HuH-7 (cell line): Measurements from ENCODE around the gene RPS6KA5.
A peak's percentile ranks its signal among the peaks of the same experiment; 100 is the strongest.

Source experiments
- DNase-seq: peaks from one replicate; pipeline ENCODE4 v3.0.0; 2011; ENCODE audit warnings: low spot score

Gene RPS6KA5

DNA sequence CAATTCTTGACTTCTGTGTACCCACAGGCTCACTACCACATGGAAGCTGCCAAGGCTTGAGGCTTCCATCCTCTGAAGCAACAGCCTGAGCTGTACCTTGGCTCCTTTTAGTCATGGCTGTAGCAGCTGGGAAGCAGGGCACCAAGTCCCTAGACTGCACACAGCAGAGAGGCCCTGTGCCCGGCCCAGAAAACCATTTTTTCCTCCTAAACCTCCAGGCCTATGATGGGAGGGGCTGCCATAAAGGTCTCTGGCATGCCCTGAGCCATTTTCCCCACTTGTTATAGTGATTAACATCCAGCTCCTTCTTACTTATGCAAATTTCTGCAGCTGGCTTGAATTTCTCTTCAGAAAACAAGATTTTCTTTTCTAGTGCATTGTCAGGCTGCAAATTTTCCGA, 121.8 kb downstream of the RPS6KA5 start:
- no peak for DNase-seq

DNA sequence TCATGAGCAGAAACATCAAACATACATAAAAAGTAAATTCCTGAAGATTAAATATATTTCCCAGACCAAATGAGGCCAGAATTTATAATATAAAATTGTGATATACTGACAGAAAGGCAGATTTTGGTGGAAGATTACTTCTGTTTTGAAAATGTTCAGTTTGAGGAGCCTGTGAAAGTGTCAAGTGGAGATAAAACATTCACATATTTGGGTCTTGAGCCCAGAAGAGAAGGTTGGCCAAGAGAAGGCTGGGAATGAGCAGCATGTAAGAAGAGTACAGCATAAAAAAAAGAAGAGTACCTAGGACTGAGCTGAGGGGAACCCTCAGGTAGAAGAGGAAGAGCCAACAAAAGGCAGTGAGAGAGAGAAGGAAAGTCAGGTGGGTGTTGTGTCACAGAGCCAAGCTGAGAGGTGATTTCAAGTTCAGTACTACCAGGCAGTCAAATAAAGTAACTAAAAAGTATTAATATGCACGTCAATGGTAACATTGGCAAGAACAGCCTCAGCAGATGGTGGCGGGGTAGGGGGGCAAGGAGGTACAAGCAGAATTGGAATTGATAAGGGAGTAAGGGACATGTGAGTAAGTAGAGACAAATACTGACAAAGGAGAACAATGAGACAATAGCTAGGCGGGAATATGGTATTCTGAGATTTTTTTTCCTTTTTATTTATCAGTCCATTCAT, 123.5 kb downstream of the RPS6KA5 start:
- no peak for DNase-seq

DNA sequence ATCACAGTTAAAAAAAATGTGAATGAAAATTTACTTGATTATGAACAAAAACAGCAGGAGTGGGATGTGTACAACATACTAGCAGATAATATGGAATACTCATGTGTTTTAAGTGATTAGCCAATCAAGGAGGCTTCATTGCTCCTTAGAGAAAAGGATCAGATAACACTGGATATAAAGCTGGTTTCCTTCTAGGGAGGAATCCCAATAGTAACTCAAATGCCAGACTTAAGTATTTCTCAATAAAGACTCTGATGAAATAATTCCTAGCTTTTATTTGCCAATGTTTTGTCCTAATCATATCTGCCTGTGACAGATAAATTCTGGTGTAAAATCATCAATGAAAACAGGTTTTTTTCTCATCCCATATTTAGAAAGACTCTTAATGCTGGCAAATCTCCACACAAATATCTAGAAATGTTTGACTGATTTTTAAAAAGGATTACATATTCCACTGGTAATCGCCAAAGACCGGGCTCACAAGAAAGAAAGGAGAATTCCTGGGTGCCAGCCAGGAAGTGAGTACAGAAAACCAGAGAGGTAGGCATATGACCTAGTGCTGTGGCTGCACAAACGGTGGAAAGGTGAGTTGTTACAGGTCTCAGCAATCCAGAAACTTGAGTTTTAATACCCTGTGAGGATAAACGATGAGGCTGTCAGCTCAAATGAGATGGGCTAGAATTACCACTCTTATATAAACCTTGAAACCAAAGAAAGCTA, 135.7 kb downstream of the RPS6KA5 start:
- DNase-seq: no peak

DNA sequence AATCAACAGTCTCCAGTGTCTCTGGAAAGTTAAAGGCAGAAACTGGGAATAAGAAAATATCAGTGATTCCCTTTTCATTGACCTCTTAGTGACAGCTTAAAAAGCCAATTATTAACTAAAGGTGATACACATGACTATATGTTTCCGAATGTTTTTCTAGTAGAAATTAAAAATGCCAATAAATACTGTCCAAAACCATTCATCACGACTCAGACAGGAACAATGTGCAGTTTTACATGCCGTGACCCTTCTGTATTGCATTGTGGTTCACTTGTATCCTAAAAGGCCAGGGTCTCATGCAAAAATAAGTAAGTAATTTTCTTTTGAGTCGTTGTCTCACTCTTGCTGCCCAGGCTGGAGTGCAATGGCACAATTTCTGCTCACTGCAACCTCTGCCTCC, 138.3 kb downstream of the RPS6KA5 start:
- DNase-seq: no peak

DNA sequence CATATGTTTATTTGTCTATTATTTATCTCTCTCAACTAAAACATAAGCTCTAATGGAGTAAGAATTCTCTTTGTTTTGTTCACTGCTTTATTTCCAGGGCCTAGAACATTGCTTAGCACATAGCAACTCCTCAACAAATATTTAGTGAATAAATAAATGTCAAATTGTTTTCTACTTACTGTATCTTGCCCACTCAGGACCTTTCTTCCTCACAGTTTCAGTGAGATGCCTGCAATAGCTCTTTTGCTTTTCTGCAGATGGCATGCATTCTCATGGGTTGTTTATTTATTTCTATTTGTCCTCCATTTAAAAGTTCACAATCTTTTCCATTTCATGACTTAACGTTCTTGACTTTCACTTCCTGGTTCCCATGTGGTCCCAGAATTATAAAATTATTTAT, 149.3 kb downstream of the RPS6KA5 start:
- no peak for DNase-seq

DNA sequence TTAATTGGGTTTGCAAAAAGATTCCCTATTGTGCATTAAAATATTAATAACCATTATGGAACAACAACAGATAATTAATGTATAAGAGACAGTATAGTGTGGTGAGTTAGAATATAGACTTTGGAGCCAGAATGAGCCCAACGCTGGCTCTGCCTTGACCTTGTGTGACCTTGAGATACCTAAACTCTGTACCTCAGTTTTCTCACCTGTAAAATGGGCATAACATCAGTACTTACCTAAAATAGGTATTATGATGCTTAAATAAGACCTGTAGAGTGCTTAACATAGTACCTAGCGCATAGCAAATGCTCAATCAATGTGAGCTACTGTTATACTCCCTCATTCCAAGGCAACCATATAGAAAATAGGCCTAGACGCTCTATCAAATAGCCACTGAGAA, 153.3 kb downstream of the RPS6KA5 start:
- no peak for DNase-seq

DNA sequence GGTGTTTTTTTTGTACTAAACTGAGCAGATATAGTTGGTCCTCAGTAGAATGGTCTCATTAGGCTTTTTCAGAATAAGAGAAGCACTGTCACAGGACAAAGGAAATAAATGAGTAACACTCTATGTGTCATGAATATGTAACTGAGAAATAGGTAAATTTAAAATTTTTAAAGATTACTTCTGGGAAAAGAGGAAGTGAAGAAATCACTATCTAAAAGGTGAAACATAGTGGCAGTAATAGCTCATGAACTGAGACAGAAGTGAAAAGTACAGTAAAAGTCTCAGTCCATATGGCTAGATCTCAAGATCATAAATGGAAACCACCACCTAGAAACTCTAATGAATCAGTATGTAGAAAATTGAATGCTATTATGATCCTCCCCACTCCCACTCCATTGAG, 154.9 kb downstream of the RPS6KA5 start:
- no peak for DNase-seq

DNA sequence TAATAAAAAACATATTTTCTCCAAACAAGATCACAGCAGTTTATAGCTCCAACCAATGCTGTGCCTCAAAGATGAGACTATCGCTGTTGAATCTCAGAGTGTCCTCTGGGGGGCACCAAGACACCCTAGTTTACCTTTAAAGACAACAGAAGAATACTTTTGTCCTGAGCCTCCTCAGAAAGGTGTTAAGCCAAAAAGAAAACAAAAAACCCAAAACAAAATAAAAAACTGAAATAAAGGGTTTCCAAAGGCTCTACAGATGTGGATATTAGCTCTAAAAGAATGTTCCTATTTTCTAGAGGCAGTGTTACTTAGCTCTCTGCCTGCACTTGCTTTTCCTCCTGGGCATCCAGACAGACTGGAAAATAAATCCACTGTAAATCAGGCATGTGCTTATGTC, 157.3 kb downstream of the RPS6KA5 start:
- DNase-seq: peak; percentile 19

DNA sequence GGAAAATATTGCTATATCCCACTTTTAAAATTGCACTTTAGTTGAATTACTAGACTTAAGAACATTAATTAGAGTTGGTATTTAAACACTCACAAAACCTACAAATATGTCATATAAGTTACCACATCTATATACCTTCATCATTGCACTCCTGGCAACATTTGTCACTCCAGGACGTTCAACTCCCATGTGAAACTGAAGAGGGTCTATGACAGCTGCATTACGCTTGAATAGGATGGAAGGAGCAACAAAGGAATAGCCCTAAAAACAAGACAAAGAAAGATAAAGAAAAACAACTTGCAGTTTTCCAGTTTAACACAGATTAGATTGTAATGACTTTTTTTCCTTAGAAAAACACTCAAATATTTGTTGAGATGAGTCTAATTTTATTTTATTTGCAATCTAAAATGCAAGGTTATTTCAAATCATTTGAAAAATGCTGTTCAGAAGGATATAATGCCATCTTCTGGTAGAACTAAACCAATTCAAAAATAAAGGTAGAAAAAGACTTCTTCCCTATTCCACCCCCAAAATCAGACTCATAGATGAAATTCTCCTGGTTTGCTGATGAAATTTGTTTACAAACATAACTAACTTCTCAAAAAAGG, 159.9 kb downstream of the RPS6KA5 start:
- DNase-seq: no peak

DNA sequence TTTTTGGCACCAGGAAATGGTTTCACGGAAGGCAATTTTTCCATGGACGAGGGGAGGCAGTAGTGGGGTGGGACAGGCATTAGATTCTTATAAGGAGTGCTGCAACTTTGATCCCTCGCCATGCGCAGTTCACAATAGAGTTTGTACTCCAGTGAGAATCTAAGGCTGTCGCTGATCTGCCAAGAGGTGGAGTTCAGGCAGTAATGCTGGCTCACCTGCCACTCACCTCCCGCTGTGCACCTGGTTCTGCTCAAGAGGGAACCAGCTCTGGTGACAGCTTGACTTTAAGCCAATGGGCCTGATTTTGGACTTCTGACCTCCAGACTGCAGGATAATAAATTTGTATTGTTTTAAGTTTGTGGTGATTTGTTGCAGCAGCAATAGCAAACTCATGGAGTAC, 163.4 kb downstream of the RPS6KA5 start:
- DNase-seq: no peak

DNA sequence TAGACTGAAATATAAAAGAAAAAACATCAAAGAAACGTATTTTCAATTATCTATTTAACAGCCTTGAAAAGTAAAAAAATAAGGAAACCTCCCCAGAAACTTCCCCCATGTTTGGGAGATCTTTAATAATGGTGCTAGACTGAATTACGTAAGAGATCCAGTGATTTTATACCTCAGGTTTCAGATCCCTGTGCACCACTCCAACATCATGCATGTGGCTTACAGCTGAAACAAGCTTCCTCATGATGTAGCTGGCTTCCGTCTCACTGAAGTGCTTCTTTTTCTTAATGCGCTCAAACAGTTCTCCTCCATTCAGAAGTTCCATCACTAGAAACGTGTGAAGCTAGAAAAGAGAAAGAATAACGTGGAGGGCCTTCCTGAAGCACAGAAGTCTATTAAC, 166.2 kb downstream of the RPS6KA5 start:
- no peak for DNase-seq

DNA sequence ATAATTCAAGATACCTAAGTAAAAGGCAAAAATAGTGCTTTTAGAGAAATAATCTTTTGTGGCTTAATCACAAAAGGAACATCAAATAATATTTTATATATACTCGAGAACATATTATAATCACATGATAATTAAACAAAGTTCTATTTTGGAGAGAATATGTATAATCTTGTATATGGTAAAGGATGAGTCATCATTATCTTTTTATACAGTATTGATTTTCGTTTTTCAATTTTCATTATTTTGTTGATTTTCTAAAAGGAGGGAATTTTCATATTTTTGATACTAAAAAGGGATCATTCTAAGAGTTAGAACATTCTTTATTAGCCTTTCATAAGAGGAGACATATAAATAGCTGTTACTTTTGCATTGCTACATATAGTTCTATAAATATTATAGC, 166.9 kb downstream of the RPS6KA5 start:
- DNase-seq: no peak

DNA sequence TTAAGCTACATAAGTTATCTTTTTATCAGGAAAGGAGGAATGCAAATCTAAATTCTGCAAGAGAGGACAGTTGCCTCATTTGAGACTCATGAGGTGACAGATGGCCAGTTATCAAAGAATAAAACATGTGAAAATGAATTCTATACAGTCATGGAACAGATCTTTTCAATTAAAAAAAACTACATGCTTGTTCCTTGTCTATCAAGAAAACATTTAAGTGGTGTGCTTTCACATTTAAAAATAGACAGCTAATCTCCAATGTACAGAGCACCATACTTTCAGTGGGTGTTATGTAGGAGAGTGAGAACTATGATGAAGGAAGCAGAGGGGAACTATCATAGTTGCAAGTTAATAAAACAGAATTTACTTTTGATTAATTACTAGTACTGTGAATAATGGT, 167.5 kb downstream of the RPS6KA5 start:
- no peak for DNase-seq

DNA sequence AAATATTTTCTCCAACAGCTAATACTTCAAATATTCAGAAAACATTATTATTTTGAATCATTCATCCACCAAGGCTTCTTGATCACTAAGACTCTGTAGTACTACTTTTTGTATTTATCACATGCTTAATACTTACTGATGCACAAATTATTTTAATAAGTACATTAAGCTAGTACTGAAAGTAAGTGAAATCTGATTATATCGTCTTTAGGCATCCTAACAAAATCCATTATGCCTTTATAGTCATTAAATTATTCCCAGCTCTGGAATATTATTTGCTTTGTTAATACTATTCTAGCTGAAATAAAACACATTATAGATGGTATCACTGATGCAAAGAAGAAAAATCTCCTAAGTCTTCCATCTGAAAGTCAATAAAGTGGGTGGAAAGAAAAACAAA, 169.1 kb downstream of the RPS6KA5 start:
- DNase-seq: no peak

DNA sequence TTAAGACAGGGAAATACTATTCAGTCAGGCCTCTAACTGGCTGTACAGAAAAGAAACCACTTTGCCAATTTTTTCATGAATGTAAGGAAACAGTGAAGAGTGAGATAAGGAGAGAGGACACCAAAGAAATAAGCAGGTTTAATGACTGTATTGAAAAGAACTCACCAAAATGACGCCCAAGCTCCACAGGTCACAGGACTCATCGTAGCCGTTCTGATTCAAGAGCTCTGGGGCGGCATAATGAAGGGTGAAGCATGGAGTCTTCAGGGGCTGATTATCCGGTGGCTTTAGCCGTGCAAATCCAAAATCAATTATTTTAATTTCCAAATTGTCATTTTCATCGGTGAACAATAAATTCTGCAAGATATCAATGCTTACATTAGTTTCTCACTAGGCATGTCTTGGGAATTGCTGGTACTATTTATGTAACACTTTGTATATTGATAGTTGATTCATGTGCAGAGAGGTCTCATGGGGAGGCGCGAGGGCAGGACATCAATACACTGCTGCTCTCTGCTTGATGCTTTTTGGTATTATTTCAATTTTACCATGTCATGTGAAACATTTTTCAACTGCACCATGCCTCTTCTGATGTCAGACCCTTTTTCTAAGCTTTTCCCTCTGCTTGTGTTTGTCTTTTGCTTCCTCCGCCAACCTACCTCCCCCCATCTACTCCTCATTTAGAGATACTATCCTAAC, 170.0 kb downstream of the RPS6KA5 start:
- no peak for DNase-seq

DNA sequence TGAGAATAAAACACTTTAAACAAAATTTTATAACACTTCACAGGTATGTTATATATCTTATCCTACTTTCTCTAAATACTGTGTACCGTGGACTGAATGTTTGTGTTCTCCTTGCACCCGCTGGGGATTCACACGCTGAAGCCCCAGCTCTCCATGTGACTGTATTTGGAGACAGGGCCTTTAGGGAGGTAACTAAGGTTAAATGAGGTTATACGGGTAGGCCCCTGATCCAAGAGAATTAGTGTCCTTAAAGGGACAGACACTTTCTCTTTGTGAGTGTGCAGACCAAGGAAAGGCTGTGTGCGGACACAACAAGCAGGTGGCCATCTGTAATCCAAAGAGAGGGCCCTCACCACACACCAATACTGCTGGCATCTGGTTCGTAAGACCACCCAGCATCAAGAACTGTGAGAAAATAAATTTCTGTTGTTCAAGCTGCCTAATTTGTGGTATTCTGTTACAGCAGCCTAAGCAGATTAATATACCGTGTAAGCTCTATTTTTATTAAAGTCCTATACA, 174.1 kb downstream of the RPS6KA5 start:
- no peak for DNase-seq

DNA sequence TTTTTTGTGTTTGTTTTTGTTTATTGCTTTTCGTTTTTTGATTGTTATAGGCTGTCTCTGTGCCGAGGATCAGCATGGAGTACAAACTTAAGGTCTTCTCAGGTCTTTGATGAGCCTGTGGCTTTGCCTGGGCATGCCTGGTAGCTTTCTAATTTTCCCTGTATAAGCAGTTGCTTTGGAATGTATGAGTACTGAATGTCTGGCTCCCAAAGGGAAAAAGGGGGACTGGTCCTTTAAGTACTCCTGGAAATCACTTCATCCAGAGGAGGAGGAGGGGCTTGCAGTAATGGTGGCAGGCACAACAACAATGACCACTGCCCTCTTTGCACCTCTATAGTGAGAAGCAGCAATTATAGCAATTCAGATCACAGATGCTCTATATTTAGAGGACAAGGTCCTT, 176.7 kb downstream of the RPS6KA5 start:
- DNase-seq: no peak

DNA sequence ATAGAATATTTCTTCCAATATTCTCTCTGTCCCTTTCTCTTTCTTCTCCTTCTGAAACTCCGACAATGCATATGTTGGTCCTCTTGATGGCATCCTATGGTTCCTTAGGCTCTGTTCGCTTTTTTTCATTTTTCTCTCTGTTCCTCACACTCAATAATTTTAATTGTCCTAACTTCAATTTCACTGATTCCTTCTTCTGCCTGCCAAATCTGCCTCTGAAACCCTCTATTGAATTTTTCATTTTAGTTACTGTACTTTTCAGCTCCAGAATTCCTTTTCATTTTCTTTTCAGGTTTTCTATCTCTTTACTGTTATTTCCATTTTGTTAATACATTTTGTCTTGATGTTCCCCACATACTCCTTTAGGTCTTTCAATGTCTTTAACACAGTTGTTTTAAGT, 177.2 kb downstream of the RPS6KA5 start:
- no peak for DNase-seq

DNA sequence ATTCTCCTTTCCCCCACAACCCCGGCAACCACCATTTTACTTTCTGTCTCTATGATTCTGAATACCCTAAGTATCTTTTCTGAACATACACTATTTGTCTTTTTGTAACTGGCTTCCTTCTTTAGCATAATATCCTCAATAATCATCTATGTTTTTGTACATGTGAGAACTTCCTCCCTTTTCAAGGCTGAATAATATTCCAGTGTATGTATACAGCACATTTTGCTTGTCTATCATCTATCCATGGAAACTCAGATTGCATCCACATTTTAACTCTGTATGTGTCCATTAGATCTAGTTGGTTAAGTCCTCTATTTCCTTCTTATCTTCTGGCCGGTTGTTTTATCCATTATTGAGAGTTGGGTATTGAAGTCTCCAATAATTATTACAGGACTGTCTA, 180.2 kb downstream of the RPS6KA5 start:
- no peak for DNase-seq

DNA sequence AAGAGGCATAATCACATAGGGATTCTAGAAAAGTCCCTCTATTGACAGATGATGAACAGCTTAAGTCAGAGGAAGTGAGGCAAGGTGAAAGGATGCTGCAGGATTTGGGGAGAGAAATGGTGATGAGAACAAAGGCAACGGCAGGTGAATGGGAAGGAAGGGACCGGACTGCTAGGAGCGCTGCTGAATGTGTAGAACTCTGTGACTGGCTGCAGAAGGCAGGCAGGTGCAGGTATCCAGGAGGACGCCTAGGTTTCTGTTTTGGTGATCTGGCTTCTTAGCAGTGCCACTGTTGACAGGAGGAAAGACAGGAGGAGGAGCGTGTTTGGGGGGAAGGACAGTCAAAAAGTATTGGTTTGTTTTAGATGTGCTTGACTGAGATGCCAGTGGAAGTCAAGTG, 185.8 kb downstream of the RPS6KA5 start:
- DNase-seq: no peak

DNA sequence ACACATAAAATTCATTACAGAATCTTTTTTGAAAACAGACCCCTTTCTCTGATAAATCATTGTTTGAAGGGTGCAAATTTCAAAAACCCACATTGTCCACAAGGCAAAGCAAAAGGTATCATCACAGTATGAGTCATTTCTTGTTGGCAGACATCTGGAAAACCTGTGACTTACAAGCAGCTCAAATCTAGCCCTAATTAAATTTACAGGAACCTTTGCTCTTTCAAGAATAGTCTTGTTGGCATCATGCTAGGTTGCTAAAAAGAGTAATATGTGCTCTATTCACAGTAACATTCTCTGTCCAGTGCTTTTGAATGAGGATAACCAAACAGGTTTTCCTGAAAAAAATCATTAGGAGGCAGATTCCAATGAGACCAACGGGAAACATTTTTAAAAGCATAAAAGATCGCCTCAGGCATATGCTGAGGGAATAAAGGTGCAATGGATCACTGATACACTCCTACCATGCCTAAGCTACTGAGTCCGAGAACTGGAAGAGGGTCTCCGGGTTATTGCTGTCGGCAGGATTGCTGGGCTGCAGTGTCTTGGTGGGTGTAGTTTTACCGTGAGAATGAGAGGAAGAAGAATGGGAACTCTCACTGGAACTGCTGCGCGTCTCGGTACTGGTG, 188.7 kb downstream of the RPS6KA5 start:
- DNase-seq: no peak

DNA sequence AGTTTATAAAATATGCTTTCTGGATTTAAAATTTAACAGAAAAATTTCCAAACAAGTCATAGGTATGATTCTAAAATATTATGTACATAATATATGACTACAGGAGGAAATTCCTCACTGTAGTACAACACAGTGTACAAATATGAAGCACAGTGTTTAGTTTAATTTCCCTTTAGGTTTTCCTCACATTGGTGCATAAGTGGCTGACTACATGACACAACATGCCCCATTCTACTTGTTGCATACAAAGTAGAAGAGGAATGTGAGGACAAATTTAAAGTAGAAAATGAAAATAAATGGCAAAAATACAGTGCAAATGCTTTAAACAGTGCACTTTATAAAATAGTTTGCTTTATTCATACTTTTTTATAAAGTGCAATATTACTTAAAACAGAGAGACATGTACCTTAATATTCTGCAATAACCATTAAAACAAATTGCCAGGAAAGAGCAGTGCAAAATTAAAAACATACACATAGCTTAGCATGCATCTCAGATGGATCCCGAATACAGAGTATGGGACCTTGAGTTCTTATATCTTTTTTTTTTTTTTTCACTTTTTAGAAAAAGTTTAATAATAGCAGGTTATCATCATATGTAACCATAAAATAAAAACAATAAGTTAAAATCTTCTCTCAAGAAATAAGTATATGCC, 189.4 kb downstream of the RPS6KA5 start:
- no peak for DNase-seq
